ENCODE measurements around the gene SLC9A3. TPM values are rescaled to one million over a fixed set of nuclear protein-coding genes. Genes with fewer than 3 reads are reported as not detected.
"Not testable (repeated sequence)": the region's sequence is repeated elsewhere in the genome, so short reads cannot be mapped to it uniquely, and the experiment has no call there.

SLC9A3 gene
- total RNA-seq, 1 donor from 2014 or later, result 6.4 TPM

DNA sequence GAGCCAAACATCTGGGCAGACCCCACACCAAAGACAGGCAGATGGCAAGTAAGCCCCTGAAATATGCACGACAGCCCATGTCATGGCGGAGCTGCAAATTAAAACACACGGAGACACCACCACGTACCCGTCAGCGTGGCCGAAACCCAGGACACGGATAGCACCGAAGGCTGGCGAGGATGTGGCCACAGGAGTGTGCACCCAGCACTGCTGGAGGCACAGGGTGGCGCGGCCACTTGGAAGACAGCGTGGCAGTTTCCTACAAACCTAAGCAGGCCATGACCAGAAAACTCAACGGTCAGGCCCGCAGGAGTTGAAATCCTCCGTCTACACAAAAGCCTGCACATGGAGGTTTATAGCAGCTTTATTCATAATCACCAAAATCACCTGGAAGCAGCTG, 12.8 kb downstream of the SLC9A3 start:
- H3K9me3 Mint-ChIP-seq, result no peaks in the 10 kb centered on the region
- H3K27me3 Mint-ChIP-seq, result peaks cover 28% of the 10 kb centered on the region
- TF ChIP-seq, protein P1, sequence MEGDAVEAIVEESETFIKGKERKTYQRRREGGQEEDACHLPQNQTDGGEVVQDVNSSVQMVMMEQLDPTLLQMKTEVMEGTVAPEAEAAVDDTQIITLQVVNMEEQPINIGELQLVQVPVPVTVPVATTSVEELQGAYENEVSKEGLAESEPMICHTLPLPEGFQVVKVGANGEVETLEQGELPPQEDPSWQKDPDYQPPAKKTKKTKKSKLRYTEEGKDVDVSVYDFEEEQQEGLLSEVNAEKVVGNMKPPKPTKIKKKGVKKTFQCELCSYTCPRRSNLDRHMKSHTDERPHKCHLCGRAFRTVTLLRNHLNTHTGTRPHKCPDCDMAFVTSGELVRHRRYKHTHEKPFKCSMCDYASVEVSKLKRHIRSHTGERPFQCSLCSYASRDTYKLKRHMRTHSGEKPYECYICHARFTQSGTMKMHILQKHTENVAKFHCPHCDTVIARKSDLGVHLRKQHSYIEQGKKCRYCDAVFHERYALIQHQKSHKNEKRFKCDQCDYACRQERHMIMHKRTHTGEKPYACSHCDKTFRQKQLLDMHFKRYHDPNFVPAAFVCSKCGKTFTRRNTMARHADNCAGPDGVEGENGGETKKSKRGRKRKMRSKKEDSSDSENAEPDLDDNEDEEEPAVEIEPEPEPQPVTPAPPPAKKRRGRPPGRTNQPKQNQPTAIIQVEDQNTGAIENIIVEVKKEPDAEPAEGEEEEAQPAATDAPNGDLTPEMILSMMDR (conservative IDR thresholded peaks at IDR 0.05), result no peak
- H3K27ac Mint-ChIP-seq, result no peak overlapping the region
- no peak for DNase-seq (ENCODE audit: extremely low spot score, unreplicated experiment)
- no peaks in the 10 kb centered on the region for H3K4me1 Mint-ChIP-seq (ENCODE audit: unreplicated experiment)
- H3K36me3 Mint-ChIP-seq, result no peaks in the 10 kb centered on the region
- no peak overlapping the region for H3K4me3 Mint-ChIP-seq

DNA sequence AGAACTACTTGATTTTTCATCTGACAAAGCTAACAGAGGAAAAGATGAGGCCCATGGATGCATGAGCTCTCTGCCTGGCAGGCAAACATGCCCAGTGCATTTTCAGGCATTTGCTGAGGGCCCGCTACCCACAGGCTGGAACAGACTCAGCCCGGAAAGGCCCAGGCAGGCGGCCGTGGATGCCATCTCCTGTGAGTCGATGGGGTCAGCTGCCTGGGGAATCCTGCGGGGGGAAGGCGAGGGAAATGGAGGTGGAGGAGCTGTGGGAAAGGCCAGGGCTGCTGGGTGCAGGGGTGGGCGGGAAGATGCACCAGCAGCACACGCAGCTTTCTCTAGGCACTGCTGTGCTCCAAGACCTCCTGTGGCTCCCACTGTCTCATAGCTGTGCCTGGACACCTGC, 13.7 kb downstream of the SLC9A3 start:
- TF ChIP-seq, protein P1 (conservative IDR thresholded peaks at IDR 0.05), result no peak
- Mint-ChIP-seq H3K4me3 (no peak overlapping the region), H3K4me1 (ENCODE audit: unreplicated experiment) (no peaks in the 10 kb centered on the region), H3K27me3 (peaks cover 23% of the 10 kb centered on the region), H3K36me3 (no peaks in the 10 kb centered on the region), H3K27ac (no peak overlapping the region), H3K9me3 (no peaks in the 10 kb centered on the region)
- no peak for DNase-seq (ENCODE audit: extremely low spot score, unreplicated experiment)

DNA sequence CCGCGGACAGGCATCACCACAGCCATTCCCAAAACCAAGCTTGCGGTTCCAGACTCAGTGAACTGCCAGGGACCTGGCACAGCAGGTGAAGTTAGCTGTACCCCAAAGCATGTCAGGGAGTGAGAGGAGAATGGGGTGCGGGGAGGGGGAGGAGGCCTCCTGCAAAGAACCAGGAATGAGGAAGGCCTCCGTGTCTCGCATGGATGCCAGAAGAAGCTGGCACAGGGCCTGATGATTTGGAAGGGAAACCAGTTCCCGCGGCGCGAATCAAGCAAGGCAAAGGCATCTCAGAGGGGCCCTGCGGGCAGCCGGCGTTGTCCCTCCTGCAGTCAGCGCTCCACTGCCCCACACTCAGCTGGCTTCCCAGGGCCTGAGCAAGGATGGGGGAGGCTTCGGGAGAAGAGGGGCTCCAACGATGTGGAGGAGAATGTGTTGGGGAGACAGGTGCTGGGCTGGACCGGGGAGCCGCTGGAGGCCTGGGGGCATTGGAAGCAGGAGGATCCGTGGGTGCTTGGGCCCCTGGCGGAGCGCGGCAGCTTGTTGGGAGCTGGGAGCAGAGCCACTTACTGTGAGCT, 14.6 kb downstream of the SLC9A3 start:
- H3K27ac Mint-ChIP-seq, result no peak overlapping the region
- peaks cover 18% of the 10 kb centered on the region for H3K27me3 Mint-ChIP-seq
- no peaks in the 10 kb centered on the region for H3K9me3 Mint-ChIP-seq
- DNase-seq (ENCODE audit: extremely low spot score, unreplicated experiment), result no peak
- H3K4me3 Mint-ChIP-seq, result no peak overlapping the region
- no peaks in the 10 kb centered on the region for H3K36me3 Mint-ChIP-seq
- TF ChIP-seq, protein P1 (conservative IDR thresholded peaks at IDR 0.05), result no peak
- H3K4me1 Mint-ChIP-seq (ENCODE audit: unreplicated experiment), result no peaks in the 10 kb centered on the region

DNA sequence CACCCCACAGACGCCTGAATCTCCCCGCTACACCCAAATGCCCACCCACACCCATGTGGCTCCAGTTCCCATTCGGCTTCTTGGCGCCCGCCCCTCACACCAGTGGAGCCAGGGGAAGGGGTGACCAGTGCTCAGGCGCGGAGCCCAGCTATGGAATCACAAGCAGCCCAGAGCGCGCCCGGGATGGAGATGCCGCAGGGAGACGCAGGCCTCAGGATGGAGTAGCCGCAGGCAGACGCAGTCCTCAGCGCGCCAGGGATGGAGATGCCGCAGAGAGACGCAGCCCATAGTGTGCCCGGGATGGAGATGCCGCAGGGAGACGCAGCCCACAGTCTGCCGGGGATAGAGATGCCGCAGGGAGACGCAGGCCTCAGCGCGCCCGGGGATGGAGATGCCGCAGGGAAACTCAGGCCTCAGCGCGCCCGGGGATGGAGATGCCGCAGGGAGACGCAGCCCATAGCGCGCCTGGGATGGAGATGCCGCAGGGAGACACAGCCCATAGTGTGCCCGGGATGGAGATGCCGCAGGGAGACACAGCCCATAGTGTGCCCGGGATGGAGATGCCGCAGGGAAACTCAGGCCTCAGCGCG, 16.2 kb downstream of the SLC9A3 start:
- H3K9me3 Mint-ChIP-seq, result not testable (repeated sequence)
- peaks cover 13% of the 10 kb centered on the region for H3K27me3 Mint-ChIP-seq

DNA sequence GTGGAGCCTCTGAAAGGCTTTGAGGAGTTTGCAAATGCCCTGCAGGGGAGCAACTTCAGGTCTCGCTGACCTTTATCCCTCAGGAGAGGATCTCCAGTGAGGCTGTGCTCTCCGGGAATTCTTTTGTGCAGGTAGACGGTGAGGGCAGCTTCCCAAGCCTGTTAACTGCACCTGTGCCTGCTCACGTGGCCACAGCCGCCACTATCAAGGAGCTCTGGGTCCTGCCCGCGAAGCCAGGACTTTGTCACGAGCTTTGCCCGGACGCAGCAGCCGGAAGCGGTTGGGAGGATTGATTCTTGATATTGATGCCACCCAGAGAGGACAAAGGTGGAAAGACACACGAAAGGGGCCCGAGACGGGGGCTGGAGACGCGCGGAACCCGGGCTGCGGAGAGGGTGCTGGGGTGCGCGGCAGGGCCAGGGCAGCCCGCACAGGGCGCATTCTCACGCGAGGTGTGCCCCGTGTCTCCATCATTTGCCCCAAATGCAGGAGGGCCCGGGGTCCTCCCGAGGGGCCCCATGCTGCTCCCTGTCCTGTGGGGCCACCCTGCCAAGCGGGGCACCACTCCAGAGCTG, 18.2 kb downstream of the SLC9A3 start:
- Mint-ChIP-seq H3K4me1 (ENCODE audit: unreplicated experiment) (no peaks in the 10 kb centered on the region), H3K27ac (no peak overlapping the region), H3K36me3 (no peaks in the 10 kb centered on the region), H3K4me3 (no peak overlapping the region), H3K27me3 (peaks cover 8% of the 10 kb centered on the region), H3K9me3 (no peaks in the 10 kb centered on the region)
- TF ChIP-seq, protein P1 (conservative IDR thresholded peaks at IDR 0.05), result no peak
- DNase-seq (ENCODE audit: extremely low spot score, unreplicated experiment), result no peak

More for the DNA sequence above, 16.2 kb downstream of the SLC9A3 start:
- not testable (repeated sequence) for H3K4me3 Mint-ChIP-seq; H3K27ac Mint-ChIP-seq; H3K36me3 Mint-ChIP-seq; H3K4me1 Mint-ChIP-seq (ENCODE audit: unreplicated experiment); DNase-seq (ENCODE audit: extremely low spot score, unreplicated experiment)

DNA sequence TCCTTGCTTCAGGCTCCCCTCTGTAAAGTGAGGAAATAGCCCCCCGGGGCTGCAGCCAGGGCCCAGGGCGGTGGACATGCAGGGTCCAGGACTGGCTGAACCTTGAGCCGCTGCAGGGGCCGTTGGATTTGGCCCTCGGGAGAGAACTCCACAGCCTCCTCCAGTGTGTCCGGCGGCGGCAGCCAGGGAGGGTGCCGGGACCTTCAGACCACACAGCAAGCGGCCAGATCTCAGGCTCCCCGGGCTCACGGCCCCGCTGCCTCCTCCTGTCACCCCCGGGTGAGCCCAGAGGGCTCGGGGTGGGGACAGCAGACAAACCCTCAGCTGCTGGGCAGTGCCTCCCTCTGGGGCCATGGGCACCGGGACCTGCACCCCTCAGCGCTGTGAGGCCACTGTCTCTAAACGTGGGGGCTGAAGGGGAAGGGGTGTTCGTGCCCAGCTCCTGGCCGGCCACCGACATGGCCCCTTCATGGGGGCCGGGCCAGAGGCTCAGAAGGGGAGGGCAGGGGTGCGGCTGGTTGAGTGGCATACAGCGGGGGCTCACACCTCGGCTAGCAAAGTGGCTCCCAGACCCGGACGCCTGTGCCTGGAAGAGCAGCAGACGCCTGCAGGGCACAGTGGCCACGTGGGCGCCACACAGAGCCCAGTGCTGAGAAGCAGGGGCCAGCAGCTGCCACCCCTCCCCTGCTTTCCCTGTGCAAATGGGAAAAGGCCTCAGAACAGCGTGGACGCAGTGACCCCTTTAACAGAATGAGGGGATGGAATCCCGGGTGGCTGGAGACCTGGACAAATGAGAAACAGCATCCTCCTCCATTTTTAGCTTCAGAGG, 19.7 kb downstream of the SLC9A3 start:
- Mint-ChIP-seq H3K27me3 (peaks cover 5% of the 10 kb centered on the region), H3K4me3 (no peak overlapping the region), H3K36me3 (no peaks in the 10 kb centered on the region), H3K4me1 (ENCODE audit: unreplicated experiment) (no peaks in the 10 kb centered on the region), H3K27ac (no peak overlapping the region), H3K9me3 (no peaks in the 10 kb centered on the region)
- no peak for DNase-seq (ENCODE audit: extremely low spot score, unreplicated experiment)
- TF ChIP-seq, protein P1 (conservative IDR thresholded peaks at IDR 0.05), result no peak

Data from type B pancreatic cell (in vitro differentiated cells).